HepG2 (cell line): ENCODE results near the gene KIN. TPM values are rescaled to one million over a fixed set of nuclear protein-coding genes. Genes with fewer than 3 reads are reported as not detected.

Source experiments
- CCAR2 ChIP-seq: fragments of 200-400 bp; formaldehyde crosslinking; optimal IDR thresholded peaks from 2 replicates; pipeline ENCODE3; 2018; ENCODE audit warnings: low read depth, mild to moderate bottlenecking, low read length, moderate library complexity
- EED ChIP-seq: sonication (generic); formaldehyde crosslinking; IDR thresholded peaks from 2 replicates; pipeline ENCODE4 v1.5.0; 2020; ENCODE audit warnings: mild to moderate bottlenecking, missing genetic modification reagents
- HDAC2 ChIP-seq: sonication (generic); formaldehyde crosslinking; IDR thresholded peaks from 2 replicates; pipeline ENCODE4 v1.4.0; 2020; ENCODE audit warnings: missing genetic modification reagents
- HNF4G ChIP-seq, 2 experiments: sonication (generic) in 1 of 2; formaldehyde crosslinking in 1 of 2; IDR thresholded peaks; 2 replicates each; pipeline versions ENCODE4 v1.4.0 to v1.6.1; 2011 to 2020; ENCODE audit warnings: borderline replicate concordance in 2 of 2, low read depth in 2 of 2, mild to moderate bottlenecking in 2 of 2, low read length in 1 of 2, missing genetic modification reagents in 1 of 2, moderate library complexity in 1 of 2
- RFXAP ChIP-seq: sonication (generic); formaldehyde crosslinking; IDR thresholded peaks from 2 replicates; pipeline ENCODE4 v1.4.0; 2020; ENCODE audit warnings: missing genetic modification reagents, borderline replicate concordance
- SATB2 ChIP-seq: sonication (generic); formaldehyde crosslinking; IDR thresholded peaks from 2 replicates; pipeline ENCODE4 v1.5.0; 2020; ENCODE audit warnings: missing genetic modification reagents
- SMYD3 ChIP-seq: sonication (generic); formaldehyde crosslinking; IDR thresholded peaks from 2 replicates; pipeline ENCODE4 v1.8.1; 2023; ENCODE audit warnings: mild to moderate bottlenecking, missing genetic modification reagents
- TEAD3 ChIP-seq: optimal IDR thresholded peaks from 2 replicates; pipeline ENCODE3; 2016; ENCODE audit warnings: borderline replicate concordance
- ZNF235 ChIP-seq: sonication (generic); formaldehyde crosslinking; IDR thresholded peaks from 2 replicates; pipeline ENCODE4 v1.8.1; 2023; ENCODE audit warnings: mild to moderate bottlenecking, missing genetic modification reagents, borderline replicate concordance
- ZNF883 ChIP-seq: sonication (generic); formaldehyde crosslinking; IDR thresholded peaks from 2 replicates; pipeline ENCODE4 v1.5.1; 2020; ENCODE audit warnings: mild to moderate bottlenecking, missing genetic modification reagents; ENCODE audit errors: not compliant biosample characterization
- polyA plus RNA-seq, 8 experiments: library from polyadenylated mRNA; depleted of rRNA in 3 of 8; stranded (reverse) in 7 of 8; unstranded in 1 of 8; fragments of >200 nt; fragmentation: Illumina TruSeq in 4 of 8; extraction: Trizol in 4 of 8; gene quantifications; 2 replicates each; pipeline versions ENCODE4 v1.2.1 to v1.2.3, GENCODE V29; 2011 to 2016; ENCODE audit warnings: low read depth in 4 of 8, missing spikeins in 1 of 8, mixed read lengths in 1 of 8; ENCODE audit not compliant: insufficient read depth in 1 of 8
- total RNA-seq, 5 experiments: library from RNA; depleted of rRNA; stranded (reverse); fragments of >200 nt; fragmentation: Illumina TruSeq; extraction: Trizol; gene quantifications; 2 replicates each; pipeline ENCODE4 v1.2.3, GENCODE V29; 2016; ENCODE audit warnings: low read depth in 1 of 5
- TF ChIP-seq, protein P1 (sequence below): sonication (generic); IDR thresholded peaks from 2 replicates; pipeline ENCODE4 v1.6.1; 2016; ENCODE audit warnings: low read depth, borderline replicate concordance
- TF ChIP-seq, protein P2 (sequence below): sonication (generic); formaldehyde crosslinking; IDR thresholded peaks from 2 replicates; pipeline ENCODE4 v1.9.0; 2021; ENCODE audit warnings: mild to moderate bottlenecking, missing genetic modification reagents
- TF ChIP-seq, protein P3 (sequence below): sonication (generic); formaldehyde crosslinking; IDR thresholded peaks from 2 replicates; pipeline ENCODE4 v1.9.0; 2021; ENCODE audit warnings: missing genetic modification reagents, borderline replicate concordance

The KIN gene
- total and polyA plus RNA-seq, 2 of the 13 experiments (the other 11 are each of a cell fraction or from before 2014, with no cell fraction given), result 4.9 to 23.2 TPM

DNA sequence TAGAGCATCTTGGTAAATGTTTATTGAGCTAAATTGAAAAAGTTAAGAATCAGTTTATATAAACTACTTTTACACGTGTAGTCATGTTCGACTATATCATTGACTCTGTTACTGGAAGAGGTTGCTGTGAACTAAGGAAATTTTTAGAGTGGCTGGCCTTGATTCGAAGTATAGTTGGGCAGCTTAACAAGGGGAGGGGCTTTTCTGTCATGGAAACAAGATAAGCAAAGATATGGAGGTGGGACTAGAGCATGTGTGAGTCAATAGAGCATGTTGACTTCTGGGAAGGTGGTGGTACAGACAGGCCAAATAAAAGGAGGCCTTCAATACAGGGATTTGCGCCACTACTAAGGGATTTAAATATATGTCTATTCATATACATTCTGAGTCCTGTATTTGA, 7.8 kb upstream of the KIN start (continued):
- TF ChIP-seq, protein P1, sequence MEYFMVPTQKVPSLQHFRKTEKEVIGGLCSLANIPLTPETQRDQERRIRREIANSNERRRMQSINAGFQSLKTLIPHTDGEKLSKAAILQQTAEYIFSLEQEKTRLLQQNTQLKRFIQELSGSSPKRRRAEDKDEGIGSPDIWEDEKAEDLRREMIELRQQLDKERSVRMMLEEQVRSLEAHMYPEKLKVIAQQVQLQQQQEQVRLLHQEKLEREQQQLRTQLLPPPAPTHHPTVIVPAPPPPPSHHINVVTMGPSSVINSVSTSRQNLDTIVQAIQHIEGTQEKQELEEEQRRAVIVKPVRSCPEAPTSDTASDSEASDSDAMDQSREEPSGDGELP, result no peak
- TF ChIP-seq RFXAP (CRISPR knock-in tag) (no peak), SMYD3 (CRISPR knock-in tag) (no peak), HNF4G (IDR thresholded peaks at IDR 0.05; ENCODE audit: borderline replicate concordance, low read depth, low read length) (no peak), HNF4G (CRISPR knock-in tag; IDR thresholded peaks at IDR 0.05; ENCODE audit: borderline replicate concordance, low read depth) (no peak), ZNF883 (CRISPR knock-in tag) (no peak), EED (CRISPR knock-in tag) (no peak), TEAD3 (peak; percentile 25), ZNF235 (no peak), SATB2 (CRISPR knock-in tag) (no peak), HDAC2 (CRISPR knock-in tag) (peak; percentile 53; the same call in 1 of the 2 replicates), CCAR2 (no peak)
- TF ChIP-seq, protein P2, sequence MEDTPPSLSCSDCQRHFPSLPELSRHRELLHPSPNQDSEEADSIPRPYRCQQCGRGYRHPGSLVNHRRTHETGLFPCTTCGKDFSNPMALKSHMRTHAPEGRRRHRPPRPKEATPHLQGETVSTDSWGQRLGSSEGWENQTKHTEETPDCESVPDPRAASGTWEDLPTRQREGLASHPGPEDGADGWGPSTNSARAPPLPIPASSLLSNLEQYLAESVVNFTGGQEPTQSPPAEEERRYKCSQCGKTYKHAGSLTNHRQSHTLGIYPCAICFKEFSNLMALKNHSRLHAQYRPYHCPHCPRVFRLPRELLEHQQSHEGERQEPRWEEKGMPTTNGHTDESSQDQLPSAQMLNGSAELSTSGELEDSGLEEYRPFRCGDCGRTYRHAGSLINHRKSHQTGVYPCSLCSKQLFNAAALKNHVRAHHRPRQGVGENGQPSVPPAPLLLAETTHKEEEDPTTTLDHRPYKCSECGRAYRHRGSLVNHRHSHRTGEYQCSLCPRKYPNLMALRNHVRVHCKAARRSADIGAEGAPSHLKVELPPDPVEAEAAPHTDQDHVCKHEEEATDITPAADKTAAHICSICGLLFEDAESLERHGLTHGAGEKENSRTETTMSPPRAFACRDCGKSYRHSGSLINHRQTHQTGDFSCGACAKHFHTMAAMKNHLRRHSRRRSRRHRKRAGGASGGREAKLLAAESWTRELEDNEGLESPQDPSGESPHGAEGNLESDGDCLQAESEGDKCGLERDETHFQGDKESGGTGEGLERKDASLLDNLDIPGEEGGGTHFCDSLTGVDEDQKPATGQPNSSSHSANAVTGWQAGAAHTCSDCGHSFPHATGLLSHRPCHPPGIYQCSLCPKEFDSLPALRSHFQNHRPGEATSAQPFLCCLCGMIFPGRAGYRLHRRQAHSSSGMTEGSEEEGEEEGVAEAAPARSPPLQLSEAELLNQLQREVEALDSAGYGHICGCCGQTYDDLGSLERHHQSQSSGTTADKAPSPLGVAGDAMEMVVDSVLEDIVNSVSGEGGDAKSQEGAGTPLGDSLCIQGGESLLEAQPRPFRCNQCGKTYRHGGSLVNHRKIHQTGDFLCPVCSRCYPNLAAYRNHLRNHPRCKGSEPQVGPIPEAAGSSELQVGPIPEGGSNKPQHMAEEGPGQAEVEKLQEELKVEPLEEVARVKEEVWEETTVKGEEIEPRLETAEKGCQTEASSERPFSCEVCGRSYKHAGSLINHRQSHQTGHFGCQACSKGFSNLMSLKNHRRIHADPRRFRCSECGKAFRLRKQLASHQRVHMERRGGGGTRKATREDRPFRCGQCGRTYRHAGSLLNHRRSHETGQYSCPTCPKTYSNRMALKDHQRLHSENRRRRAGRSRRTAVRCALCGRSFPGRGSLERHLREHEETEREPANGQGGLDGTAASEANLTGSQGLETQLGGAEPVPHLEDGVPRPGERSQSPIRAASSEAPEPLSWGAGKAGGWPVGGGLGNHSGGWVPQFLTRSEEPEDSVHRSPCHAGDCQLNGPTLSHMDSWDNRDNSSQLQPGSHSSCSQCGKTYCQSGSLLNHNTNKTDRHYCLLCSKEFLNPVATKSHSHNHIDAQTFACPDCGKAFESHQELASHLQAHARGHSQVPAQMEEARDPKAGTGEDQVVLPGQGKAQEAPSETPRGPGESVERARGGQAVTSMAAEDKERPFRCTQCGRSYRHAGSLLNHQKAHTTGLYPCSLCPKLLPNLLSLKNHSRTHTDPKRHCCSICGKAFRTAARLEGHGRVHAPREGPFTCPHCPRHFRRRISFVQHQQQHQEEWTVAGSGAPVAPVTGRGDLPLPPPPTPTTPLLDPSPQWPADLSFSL, result no peak
- TF ChIP-seq, protein P3, sequence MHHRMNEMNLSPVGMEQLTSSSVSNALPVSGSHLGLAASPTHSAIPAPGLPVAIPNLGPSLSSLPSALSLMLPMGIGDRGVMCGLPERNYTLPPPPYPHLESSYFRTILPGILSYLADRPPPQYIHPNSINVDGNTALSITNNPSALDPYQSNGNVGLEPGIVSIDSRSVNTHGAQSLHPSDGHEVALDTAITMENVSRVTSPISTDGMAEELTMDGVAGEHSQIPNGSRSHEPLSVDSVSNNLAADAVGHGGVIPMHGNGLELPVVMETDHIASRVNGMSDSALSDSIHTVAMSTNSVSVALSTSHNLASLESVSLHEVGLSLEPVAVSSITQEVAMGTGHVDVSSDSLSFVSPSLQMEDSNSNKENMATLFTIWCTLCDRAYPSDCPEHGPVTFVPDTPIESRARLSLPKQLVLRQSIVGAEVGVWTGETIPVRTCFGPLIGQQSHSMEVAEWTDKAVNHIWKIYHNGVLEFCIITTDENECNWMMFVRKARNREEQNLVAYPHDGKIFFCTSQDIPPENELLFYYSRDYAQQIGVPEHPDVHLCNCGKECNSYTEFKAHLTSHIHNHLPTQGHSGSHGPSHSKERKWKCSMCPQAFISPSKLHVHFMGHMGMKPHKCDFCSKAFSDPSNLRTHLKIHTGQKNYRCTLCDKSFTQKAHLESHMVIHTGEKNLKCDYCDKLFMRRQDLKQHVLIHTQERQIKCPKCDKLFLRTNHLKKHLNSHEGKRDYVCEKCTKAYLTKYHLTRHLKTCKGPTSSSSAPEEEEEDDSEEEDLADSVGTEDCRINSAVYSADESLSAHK (CRISPR knock-in tag), result no peak
